Inferior parietal cortex (tissue), 1 donor: ENCODE results near the gene LRIT3.
A peak's percentile ranks its signal among the peaks of the same experiment; 100 is the strongest.

ENCODE experiments used
- DNase-seq: peaks from one replicate; pipeline ENCODE4 v3.0.0-alpha.2; 2016; ENCODE audit errors: extremely low spot score

LRIT3 gene, protein sequence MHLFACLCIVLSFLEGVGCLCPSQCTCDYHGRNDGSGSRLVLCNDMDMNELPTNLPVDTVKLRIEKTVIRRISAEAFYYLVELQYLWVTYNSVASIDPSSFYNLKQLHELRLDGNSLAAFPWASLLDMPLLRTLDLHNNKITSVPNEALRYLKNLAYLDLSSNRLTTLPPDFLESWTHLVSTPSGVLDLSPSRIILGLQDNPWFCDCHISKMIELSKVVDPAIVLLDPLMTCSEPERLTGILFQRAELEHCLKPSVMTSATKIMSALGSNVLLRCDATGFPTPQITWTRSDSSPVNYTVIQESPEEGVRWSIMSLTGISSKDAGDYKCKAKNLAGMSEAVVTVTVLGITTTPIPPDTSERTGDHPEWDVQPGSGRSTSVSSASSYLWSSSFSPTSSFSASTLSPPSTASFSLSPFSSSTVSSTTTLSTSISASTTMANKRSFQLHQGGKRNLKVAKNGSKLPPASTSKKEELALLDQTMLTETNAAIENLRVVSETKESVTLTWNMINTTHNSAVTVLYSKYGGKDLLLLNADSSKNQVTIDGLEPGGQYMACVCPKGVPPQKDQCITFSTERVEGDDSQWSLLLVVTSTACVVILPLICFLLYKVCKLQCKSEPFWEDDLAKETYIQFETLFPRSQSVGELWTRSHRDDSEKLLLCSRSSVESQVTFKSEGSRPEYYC

DNA sequence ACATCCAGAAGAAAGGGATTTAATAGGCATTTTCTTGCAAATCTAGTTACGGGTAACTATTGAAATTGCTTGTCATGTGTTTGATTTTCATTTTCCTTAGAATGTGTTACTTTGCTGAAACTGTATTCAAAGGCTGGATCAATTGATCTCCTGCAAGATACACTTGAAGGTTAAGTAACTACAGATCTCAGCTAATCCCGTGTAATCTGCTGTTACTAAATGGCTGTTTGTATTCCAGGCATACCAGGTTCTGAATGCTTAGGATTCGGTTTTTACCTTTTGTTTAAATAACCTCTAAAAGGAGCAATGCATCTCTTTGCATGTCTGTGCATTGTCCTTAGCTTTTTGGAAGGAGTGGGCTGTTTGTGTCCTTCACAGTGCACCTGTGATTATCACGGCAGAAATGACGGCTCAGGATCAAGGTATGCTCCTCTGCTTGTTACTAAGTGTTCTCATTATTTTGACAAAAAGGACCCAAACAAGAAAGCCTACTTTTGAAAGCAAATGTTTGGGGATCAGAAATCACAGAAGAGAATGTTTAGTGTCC lies at the start of gene LRIT3:
TSS of gene LRIT3 (plus strand) at position 212 of the 547 bp plus-strand sequence. CDS start at position 307, 95 bp downstream.
- no peak for DNase-seq

DNA sequence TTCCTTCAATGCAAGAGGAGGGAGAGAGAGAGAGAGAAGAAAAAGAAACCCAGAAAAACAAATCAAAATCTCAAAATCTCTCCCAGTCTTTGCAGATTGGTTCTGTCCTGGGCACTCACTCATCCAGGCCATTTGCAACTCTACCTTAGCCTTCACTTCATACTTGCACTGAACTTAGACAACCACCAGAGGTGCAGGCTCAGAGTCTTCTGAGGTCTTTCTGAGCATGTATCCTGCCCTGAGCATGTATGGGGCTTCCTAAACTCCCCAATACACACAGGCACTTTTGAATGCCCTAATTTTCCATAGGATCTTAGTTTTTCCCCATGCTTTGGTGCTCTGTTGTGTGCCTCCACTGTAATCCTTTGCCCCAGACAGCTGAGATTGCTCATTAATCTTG lies 49.0 kb upstream of the LRIT3 start:
- DNase-seq, result no peak

DNA sequence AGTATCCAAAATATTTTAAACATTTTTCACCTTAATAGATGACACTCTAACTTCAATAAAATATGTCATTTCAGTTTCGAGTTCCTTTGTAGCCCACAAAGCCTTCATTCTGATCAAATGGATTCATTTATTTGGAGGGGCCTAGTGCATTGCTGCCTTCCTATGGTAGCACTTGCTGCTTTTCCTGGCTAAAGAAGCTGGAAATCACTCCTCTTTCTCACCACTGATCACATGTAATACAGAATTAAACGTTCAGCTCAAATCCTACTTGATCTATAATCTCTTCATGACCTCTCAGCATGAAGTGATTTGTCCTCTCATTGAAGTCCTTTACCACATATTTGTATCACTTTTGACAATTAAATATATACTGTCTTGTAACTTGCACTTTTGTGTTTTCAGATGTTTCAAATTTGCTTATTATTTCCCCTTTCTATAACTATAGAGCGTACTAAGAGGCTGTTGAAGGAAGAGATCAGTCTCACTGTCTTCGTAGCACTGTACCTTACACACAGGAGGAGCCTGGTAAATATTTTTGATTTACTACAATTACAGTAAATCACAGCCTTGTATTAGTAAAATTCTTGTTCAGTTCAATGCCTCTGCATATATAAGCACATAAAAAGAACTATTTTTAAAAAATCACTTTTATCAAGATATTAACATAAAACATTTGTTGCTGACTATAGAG lies 46.7 kb upstream of the LRIT3 start:
- DNase-seq, result no peak

DNA sequence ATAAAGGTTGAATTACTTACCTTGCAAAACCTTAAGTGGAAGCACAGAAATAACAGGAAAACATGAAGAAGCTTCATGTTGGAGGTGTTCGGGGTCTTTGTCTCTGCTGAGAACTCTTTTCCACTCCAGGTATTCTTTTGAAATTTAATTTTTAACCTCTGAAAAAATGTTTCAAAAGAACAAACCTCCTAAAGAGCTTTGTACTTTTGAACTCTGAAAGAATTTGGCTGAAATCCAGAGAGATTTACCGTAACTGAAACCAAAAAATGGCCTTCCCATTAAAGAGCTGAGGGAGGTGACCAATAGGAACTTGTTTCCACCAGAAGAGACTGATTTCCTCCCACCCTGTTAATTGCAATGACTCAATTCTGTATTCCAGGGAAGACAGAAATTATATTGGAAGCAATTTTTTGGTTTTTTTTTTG lies 46.0 kb upstream of the LRIT3 start, which contains the start of gene CFI:
TSS of gene CFI (minus strand) at position 105 of the 425 bp plus-strand sequence. CDS start at position 77, 28 bp downstream.
- DNase-seq, result no peak

DNA sequence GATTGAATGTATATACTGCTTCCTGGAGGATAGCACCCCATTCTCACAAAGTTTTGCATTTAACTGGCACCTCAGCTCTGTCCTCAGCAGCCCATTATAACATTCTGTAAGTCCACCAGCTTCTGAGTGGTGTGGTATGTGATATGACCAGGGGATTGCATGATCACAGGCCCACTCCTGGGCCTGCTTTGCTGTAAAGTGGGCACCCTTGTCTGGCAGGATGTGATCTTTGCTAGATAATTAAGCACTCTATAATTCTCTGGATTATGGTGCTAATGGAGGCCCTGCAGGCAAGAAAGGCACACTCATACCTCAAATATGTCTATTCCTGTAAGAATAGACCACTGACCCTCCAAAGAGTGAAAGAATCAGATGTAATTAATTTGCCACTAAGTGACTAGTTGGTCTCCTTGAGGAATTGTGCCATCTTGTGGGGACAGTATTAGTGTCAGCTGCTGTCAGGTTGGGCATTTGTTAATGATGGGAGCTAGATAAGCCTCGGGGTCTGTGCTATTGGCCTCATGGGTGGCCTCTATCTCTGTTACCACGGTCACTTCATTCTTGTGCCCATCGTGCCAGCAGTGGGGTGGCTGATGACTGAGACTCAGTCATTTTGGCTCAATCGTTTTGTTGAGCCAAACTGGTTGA lies 43.9 kb upstream of the LRIT3 start:
- peak; percentile 28 for DNase-seq

DNA sequence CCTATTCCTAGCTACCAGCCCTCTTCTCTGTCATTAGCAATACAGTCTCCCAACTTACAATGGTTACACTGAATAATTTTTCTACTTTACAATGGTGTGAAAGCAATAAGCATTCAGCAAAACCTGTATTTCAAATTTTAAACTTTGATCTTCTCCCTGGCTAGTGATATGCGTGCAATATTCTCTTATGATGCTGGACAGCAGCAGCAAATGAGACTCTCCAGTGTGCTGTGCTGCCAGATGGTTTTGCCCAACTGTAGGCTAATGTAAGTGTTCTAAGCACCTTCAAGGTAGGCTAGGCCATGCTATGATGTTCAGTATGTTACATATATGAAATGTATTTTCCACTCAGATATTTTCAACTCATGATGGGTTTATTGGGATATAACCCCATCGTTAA lies 38.3 kb upstream of the LRIT3 start:
- DNase-seq, result no peak

DNA sequence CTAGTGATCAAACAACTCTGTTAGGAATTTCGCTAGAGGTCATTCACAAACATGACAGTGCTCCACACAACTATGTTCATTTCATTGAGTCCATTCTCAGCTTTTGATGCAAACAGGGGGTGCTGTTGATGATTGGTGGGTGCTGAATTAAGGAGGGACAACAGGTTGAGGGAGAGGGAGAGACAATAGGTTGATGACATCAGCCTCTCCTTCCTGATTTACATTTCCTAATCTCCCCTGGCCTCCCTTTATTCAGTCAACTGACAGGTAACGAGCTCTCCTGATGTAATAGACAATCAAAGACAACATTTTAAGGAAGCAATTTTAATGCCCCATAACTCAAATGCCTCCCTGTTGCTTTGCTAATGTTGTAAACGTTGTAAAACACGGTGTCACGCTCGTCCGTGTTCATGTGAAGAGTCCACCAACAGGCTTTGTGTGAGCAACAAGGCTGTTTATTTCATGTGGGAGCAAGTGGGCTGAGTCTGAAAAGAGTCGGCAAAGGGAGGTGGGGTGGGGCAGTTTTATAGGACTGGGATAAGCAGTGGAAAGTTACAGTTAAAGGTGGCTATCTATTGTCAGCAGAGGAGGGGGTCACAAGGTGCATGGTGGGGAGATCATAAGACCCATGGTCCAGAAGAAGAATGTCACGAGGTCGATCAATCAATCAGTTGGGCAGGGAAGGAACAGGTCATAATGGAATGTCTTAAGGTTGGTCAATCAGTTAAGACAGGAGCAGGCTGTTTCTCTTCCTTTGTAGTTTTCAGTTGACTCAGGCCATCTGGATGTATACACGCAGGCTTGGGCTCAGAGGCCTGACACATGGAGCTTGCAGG lies 37.1 kb upstream of the LRIT3 start:
- no peak for DNase-seq

DNA sequence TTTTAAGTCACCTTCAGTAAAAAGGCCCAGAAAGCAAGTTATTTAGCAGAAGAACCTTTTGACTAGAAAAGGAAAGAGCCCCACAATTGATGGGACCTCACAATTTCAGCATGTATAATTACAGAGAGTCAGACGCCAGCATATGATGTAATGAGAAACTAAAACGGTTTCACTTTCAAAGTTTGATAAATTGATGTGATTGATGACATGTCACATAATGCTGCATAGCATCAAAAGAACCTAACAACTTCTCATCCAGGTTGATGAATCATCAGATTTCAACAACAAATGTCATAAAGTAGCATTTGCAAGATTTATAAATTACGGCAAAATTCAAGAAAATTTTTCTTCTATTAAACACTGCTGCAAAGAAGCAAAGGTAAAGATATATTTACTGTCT lies 36.2 kb upstream of the LRIT3 start:
- DNase-seq, result no peak

DNA sequence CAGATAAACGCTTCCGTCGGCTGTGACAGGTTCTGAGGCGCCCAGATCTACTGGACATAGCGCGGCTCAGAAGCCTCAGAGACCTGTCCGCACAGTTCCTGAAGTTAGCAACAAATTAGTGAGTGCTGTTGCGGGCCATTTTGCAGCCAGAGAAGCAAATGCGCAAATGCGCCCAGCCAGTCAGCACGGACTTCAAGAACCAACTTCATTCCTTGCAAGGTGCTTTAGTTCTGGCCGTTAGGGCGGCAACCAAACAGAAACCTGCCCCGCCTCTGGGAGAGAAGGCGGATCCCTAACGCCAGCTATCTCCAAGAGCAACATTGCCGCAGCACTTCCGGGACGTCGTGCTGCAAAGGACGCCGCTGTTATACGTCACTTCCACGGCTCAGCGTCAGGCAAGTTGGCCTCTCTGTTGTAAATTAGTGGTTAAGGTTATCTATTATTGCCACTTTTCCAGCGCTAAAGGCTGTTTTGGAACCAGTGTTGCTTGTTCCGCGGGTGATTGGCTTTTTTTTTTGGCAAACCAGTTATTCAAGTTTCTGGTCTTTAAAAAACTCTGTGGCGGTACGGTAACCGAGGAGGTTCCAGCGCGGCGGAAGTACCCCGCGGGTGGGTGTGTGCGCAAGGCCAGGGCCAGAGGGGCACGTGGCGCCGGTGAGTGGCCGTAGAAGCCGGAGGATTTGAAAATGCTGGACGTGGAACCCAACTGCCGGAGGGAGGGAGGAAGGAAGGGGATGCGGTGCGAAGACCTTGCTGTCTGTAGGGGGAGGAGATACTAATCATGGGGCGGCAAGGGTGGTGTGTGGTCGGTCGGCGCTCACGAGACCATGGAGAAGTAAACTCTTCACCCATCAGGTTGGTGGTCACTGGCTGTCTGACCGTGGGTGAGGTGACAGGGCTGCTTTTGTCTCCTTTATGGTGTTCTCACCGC lies 32.5 kb upstream of the LRIT3 start, which contains the start of gene GAR1:
TSS of gene GAR1 (plus strand) at position 612 of the 931 bp plus-strand sequence. CDS start 403 bp downstream, outside the sequence.
- peak; percentile 94 for DNase-seq

DNA sequence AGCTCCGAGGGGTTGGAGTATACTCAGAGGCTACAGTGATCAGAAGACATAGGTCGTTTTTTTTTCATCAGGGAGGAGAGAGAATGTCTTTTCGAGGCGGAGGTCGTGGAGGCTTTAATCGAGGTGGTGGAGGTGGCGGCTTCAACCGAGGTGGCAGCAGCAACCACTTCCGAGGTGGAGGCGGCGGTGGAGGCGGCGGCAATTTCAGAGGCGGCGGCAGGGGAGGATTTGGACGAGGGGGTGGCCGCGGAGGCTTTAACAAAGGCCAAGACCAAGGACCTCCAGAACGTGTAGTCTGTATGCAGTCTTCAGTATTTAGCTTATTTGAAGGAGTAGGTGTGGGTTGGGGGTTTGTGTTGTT lies 31.8 kb upstream of the LRIT3 start:
- no peak for DNase-seq

DNA sequence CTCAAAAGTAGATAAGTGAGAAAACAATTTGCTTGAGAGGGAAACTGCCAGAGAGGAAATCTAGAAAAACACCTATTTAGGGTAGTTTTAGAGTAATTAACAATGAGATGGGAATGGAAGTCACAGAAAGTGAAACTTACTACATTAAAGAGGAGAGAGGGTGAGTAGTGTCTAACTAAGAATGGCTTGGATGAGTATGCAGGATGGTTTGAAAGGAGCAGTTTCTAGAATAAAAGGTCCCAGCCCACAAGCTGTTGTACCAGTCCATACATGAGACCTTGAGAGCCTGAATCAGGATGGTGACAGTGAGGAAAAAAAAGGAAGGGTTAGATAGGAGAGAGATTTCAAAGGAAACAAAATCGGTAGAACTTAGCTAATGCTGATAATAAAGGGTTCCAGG lies 31.0 kb upstream of the LRIT3 start:
- DNase-seq, result no peak

DNA sequence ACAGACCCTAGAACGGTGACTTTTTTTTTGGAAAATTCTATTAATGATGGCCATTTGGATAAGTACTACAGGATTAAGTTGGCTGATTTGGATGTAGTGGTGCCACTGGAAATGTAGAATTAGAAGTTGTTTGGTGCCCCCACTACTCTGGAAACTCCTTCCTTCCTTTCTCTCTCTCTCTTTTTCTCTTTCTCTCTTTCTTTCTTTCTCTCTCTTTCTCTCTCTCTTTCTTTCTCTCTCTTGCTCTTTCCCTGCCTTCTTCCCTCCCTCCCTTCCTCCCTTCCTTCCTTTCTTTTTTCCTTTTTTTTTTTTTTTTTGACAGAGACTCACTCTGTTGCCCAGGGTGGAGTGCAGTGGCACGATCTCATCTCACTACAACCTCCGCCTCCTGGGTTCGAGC lies 29.6 kb upstream of the LRIT3 start:
- no peak for DNase-seq

DNA sequence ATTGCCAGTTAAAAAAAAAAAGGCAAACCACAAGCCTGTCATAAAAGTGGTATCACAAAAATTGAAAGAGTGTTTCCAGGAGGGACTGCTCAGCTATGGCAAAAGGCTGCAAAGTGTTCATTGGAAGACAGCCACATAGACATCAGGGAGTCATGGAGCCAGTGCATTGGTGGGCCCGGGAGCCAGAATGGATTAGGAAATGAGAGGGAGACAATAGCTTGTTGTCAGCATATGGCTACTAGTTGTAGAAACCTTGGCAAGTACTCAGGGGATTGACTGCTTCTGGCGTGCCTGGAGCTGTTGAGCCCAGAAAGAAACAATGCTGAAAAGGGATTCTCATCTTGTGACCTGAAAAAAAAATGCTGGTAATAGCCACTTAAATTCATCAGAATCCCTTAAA lies 27.3 kb upstream of the LRIT3 start:
- DNase-seq, result no peak

DNA sequence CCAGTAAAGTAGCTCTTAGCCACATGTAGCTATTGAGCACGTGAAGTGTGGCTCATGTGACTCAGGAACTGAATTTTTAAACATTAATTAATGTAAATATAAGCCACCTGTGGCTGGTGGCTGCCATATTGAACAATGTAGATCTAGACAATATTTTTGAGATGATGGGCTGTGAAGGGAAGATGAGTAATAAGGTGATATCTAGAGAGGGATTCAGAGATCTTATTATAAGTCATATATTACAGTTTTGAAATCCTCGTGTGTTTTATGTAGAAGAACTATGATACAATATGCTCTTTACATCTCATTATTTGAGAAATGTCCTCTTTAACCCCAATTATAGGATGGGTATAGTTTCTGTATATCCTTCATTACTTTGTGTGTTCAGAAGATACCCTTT lies 26.7 kb upstream of the LRIT3 start:
- DNase-seq, result no peak

DNA sequence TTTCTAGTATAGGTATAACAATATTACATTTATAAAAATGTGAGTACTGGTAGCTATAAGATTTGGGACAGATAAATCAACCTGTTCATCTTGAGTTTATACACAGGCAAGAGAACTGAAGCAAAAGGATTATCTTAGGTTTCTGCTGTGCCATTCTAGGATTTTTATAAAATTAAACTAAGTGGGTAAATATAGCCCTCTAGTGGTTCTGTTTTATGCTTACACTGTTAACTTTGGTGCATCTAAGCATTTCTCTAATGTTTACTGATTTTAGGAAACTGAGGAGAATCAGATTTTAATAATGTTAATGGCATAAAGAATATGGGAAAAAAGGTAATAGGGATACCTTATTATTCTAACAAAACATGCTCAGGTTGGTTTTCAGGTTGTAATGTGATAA lies 21.2 kb upstream of the LRIT3 start:
- peak; percentile 57 for DNase-seq

DNA sequence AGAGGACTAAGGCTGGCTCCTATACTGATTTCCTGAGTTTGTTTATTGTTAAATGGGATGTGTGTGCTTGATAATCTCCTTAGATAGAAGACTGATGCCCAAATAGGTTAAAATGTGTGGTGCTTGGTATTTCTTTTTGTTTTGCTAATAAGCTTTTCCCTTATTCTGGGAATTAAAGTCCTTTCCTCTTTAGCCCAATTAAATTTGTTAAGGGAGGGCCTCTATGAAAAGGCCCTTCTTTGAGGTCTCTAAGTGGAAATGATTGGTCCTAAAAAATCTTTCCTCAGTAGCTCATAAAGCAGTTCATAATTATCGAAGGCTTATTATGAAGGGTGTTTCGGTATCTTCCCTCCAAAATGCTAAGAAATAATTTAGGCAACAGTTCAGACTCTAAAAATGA lies 20.2 kb upstream of the LRIT3 start, which contains the start of gene RRH:
TSS of gene RRH (plus strand) at position 301 of the 400 bp plus-strand sequence. CDS start at position 357, 56 bp downstream.
- DNase-seq, result no peak

DNA sequence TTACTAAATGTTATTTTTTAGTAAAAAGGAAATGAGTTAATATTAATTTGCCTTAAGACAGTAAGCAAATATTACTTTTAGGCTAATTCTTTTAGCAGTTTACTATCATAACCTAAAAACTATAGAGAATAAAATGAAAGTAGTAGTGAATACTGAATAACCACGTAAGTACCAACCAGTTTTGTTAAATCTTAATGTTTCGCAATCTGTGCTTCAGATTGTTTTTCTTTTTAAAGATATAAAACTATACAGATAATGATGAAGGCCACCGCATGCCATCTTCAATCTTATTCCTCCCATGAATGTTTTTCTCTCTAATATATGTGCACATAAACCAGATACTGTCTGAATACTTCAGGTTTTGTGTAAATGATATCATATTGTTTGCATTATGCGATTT lies 14.2 kb upstream of the LRIT3 start:
- DNase-seq, result no peak

DNA sequence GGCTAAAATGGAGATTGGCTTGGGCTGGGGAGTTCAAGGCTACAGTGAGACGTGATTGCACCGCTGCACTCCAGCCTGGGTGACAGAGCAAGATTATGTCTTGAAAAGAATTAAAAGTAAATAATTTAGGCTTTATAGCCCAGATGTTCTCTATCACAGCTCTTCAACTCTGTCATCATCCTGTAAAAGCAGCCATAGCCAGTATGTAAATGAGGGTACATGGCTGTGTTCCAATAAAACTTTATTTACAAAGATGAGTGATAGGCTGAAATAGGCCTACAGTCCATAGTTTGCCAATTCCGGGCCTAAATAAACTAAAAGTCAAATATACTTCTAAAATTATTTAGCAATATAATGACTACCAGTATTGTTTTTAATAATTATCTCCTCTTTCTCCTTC lies 10.9 kb upstream of the LRIT3 start:
- DNase-seq, result no peak

DNA sequence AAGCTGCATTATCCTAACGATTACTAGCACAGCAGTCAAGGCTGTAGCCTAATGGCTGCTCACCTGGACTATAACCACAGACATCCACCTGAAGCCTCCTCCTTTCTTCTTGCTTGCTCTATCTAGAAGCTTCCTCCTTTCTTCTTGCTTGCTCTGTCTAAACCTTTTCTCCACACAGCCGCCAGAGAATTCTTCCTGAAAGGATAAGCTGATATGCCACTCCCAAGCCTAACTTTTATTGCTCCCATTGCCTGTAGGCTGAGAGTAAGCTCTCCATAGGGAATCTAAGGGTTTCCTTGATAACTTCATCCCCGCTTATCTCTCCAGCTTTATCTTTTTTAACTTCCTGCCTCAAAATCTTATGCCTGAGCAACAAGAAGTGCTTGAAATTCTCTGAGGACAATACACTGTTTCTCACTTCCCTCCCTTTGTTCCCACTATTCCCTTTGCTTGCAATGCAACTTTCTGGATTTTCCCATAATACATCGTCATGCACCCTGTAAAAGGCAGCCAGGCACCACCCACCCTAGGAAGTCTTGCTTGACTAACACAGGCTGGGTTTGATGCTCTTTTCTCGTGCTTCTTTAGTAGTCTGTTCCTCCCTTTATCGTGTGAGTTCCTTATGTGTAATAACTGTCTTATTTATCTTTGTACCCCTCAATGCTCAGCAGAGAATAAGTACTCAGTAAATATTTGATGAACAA lies 1.4 kb upstream of the LRIT3 start:
- DNase-seq, result no peak
